ENCODE measurements around the gene UAP1L1.

DNA sequence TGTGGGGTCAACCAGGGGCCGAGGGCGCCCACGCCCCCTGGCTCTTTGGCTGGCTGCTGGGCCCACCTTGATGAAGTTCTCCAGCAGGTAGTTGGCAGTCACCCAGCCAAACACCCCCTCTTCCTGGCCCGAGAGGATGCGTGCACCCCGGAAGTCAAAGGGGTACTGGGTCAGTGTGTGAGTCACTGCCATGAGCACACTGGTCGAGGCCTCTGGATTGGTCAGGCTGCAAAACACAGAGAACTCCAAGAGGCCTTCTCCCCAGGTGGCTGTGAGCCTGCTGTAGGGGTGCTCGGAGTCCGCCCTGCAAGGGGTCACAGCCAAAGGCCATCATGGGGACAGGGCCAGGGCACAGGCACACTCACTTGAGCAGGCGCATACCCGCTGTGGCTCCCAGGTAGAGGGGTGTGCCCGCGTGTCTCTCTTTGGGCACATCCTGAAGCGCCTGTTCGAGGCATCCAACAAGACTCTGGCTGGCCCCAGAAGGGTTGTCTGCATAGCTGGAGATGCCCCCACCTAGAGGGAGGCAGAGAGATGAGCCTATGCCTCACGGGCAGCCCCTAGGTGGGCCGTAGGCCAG lies 26.1 kb upstream of the UAP1L1 start:
- TF ChIP-seq, protein P1, sequence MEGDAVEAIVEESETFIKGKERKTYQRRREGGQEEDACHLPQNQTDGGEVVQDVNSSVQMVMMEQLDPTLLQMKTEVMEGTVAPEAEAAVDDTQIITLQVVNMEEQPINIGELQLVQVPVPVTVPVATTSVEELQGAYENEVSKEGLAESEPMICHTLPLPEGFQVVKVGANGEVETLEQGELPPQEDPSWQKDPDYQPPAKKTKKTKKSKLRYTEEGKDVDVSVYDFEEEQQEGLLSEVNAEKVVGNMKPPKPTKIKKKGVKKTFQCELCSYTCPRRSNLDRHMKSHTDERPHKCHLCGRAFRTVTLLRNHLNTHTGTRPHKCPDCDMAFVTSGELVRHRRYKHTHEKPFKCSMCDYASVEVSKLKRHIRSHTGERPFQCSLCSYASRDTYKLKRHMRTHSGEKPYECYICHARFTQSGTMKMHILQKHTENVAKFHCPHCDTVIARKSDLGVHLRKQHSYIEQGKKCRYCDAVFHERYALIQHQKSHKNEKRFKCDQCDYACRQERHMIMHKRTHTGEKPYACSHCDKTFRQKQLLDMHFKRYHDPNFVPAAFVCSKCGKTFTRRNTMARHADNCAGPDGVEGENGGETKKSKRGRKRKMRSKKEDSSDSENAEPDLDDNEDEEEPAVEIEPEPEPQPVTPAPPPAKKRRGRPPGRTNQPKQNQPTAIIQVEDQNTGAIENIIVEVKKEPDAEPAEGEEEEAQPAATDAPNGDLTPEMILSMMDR (IDR thresholded peaks at IDR 0.05), result no peak
- no peak for TF ChIP-seq POLR2A (IDR thresholded peaks at IDR 0.05; ENCODE audit: low read depth)

All from esophagus muscularis mucosa (tissue), 3 donors.